DND-41 (cell line): ENCODE measurements around the gene BMP2K.

Experiments
- EZH2 ChIP-seq: IDR thresholded peaks from 3 replicates; pipeline ENCODE4 v1.6.1; 2012; ENCODE audit warnings: borderline replicate concordance, low read depth, mild to moderate bottlenecking, moderate library complexity, low read length, inconsistent platforms; ENCODE audit not compliant: severe bottlenecking
- TF ChIP-seq, protein P1 (sequence below): IDR thresholded peaks from 2 replicates; pipeline ENCODE4 v1.5.1; 2012; ENCODE audit warnings: borderline replicate concordance, low read length, moderate library complexity, mild to moderate bottlenecking; ENCODE audit not compliant: poor library complexity, severe bottlenecking; ENCODE audit errors: extremely low read depth

DNA sequence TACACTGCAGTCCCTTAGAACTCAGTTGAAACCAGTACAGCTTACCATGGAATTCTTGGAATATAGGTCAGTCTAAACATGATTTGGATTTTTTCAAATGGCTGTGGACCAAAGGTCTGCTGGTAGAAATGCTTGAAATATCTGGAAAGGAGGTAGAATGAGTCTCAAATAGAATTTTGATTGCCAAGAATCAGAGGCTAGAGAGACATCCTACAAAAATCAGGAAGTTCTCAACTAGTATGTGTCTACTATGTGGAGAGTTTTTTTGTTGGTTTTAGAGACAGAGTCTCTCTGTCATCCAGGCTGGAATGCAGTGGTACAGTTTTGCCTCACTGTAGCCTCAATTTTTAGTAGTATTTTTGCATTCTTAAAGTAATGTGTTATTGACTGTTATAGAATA is 109.4 kb downstream of the BMP2K start:
- TF ChIP-seq, protein P1, sequence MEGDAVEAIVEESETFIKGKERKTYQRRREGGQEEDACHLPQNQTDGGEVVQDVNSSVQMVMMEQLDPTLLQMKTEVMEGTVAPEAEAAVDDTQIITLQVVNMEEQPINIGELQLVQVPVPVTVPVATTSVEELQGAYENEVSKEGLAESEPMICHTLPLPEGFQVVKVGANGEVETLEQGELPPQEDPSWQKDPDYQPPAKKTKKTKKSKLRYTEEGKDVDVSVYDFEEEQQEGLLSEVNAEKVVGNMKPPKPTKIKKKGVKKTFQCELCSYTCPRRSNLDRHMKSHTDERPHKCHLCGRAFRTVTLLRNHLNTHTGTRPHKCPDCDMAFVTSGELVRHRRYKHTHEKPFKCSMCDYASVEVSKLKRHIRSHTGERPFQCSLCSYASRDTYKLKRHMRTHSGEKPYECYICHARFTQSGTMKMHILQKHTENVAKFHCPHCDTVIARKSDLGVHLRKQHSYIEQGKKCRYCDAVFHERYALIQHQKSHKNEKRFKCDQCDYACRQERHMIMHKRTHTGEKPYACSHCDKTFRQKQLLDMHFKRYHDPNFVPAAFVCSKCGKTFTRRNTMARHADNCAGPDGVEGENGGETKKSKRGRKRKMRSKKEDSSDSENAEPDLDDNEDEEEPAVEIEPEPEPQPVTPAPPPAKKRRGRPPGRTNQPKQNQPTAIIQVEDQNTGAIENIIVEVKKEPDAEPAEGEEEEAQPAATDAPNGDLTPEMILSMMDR: no peak
- TF ChIP-seq EZH2: no peak
